NCI-H510A (cell line): ENCODE data around the gene OTUB2.

Experiments
- DNase-seq: peaks from one replicate; lab custom pipeline; 2025; lab: John Stamatoyannopoulos, UW

OTUB2 gene

DNA sequence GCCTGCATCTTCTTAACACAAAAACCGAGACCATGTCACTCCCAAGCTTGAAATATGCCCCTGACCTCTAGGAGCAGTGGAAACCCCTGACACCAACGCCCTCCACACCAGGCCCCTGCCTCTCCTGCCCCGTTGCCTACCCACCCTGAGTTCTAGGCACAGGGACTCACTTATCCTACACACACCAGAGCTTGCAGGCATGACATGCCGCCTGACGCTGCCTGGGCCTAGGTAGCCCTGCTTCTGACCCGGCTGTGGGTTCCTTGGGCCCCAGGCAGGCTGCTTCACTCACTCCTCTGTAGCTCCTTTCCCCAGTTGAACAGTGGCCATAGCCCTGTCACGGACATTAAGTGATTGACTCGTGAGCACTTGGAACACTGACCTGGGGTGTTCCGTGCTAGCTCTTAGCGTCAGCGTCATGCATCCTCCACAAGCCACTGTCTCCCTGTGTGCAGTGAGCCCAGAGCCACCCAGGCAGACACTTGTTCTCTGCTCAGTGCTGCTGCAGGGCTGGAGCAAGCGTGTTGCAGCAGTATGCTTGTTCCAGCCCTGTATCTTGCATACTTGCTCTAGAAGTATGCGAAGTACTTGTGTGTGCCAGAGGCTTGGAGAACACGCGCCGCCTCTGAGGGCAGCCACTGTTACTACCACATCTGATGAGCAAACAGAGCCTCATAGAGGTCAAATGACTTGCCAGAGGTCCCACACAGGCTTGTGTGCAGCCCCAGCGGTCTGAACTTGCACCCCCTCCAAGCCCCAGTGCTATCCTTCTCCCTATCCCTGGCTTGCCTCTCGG, 15.6 kb downstream of the OTUB2 start:
- DNase-seq = no peak

DNA sequence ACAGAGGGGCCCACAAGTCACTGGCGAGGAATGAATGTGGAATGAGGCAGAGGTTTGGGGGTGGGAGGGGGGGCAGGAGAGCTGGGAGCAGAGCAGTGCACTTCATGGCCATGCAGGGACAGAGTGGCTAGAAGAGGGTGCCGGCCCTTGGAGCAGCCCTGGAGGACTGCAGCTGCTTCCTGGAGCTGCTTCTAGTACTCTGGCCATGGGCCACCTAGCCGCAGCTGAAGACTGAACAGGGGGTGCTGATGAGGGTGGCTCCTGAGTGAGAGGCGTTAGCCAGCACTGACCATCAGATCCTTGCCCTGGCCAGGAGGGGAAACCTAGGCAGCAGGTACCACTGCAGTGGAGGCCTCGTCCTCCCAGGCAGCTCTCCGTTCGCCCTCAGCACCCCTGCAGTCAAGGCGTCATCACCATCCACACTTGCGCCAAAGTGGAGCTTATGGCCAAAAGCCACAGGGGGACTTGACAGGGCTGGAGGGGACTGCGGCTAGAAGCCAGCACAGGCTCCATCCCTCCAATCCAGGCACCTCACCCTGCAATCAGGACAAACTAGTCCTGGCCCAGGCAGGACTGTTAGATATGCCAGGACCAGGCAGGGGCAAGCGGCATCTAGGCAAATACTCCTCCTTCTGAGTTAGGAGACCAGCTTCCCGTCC, 16.4 kb downstream of the OTUB2 start:
- DNase-seq = no peak

DNA sequence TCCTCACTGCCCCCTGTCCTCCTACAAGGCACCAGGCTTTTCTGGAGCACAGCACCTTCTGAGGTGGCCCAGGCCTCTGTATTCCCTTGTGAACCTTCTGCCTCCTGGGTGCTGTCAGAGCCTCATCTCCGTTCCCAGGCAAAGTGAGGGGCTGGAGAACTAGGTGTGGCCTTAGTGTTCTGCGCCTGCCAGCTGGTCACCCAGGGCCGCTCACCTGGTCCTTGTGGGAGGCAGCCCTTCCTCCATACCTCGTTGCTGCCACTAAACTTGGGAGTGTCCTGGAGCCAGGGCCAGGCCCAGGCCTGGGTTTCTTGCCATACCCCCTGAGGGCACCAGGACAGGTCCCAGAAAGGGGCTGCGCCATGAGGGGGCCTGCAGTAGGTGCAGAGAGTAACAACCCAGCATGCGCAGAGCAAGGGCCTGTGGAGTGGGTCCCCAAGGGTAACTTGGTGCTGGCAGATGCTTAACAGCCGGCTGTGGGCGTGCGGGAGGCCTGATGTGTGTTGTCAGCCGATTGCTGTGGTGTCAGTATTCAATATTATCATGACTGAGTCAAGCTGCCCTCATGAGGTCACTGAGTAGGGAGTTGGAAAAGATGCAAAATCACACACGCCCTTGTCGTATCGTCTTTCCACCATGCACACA, 17.1 kb downstream of the OTUB2 start:
- DNase-seq = no peak

GRCh38 chr14:94043756-94044475, 17.8 kb downstream of the OTUB2 start:
- DNase-seq = no peak

- DNase-seq = no peak
These were observed 18.4 kb downstream of the OTUB2 start for GRCh38 chr14:94044476-94045091.

- DNase-seq = no peak
These were observed 19.0 kb downstream of the OTUB2 start for GRCh38 chr14:94045101-94045500.

- DNase-seq = no peak
These were observed 19.6 kb downstream of the OTUB2 start for GRCh38 chr14:94045563-94046345.

- no peak for DNase-seq
These were observed 20.6 kb downstream of the OTUB2 start for GRCh38 chr14:94046696-94047250.

DNA sequence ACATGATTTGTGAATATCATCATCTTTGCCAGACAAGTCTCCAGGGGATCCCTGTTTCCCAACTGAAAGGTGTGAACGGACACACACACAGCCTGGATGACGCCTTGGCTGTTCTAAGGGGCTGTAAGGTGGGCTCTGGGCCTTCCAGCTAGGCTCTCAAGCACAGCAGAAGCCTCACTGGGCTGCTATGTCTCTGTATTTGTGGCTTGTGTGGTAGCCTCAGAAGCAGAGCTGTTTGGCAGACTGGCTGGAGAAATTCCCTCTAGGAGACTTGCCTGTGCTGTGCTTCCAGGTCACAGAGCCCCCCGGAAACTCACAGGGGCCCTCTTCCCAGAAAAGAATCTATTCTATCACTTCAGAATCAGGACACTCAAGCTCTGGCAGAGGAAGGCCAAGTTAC, 21.4 kb downstream of the OTUB2 start:
- DNase-seq = no peak

DNA sequence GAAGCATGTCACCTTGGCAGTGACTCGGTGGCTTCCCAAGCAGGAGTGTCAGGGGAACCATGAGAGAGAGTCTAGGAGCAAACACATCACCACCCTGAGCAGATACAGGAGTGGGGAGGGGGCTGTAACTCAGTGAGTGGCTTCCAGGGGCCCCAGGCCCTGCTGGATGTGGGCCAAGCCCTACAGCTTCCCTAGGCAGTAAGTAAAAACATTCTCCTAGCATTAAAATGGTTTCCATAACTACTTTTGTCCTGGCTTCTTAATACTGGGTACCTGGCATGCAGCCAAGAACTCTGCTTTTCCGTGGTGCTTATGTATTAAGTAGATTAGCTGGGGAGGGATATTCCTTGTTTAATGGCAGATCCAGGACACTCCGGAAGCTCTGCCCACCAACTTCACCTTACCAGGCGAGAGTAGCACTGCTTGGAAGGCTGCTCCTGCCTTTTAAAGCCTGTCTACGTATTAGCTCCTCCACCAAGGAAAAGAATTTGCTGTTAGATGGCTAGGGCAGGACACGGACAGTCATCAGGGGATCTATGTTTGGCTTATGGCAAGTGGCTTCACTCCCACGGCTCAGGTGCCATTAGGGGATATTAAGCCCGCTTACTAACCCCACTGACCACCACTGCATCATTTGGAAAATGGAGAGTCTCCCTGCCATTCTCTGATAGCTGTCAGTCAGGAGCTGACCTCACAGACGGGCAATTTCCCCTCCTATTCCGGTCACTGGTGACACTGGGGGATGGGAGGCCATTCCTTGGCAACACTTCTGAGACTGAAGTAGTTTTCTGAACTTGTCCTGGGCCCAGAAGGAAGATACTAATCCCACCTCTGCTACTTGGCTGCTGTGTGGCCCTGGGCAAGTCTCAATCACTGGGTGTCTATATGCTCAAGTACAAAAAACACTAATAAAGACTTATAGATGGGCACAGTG, 22.8 kb downstream of the OTUB2 start:
- DNase-seq = no peak

DNA sequence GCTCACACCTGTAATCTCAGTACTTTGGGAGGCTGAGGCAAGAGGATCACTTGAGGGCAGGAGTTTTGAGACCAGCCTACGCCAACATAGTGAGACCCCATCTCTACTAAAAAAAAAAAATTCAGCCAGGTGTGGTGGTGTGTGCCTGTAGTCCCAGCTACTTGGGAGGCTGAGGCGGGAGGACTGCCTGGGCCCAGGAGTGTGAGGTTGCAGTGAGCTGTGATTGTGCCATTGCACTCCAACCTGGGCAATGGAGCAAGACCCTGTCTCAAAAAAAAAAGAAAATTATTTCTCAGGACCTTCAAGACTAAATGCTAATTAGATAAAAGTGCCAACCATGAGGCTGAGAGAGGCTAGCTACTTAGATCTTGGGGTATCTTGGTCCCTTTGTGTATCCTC, 23.5 kb downstream of the OTUB2 start:
- no peak for DNase-seq

GRCh38 chr14:94050231-94050880, 24.2 kb downstream of the OTUB2 start:
- DNase-seq = no peak

- no peak for DNase-seq
These were observed 25.0 kb downstream of the OTUB2 start for GRCh38 chr14:94051115-94051514.

DNA sequence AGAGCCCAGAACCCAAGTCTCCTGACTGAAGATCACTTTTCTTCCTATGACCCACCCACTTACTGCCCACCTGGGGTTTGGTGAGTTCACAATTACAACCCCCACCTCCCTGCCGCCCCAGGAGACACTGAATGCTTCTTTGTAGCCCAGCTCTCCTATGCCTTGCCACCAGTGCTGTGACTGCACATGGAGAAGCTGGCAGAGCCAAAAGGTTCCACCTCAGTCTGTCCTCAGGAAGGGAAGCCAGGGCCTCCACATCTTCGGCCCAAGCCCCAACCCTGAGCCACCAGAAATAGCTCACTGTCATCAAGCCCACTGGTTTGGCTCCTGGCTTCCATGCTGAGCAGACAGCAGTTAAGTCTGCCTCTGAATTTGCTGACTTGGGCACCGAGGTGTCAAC, 25.6 kb downstream of the OTUB2 start:
- DNase-seq = no peak

- no peak for DNase-seq
These were observed 26.1 kb downstream of the OTUB2 start for GRCh38 chr14:94052199-94052598.

DNA sequence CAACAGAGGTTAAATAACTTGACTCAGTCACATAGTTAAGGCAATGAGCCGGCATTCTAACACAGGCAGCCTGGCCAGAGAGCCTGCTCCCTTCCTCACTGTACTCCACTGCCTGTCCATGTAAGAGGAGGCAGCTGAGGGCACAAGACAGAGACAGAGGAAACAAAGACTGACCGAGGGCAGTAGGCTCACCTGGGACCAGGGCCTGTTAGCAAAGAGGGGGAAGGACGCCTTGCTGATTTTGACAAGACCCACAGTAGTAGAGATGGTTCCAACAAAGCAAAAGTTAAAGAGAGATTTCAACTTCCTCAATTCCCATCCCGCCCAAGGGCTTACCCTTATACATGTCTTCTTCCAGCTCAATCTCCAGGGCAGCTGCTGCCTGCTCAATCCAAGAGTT, 26.5 kb downstream of the OTUB2 start:
- peak; percentile 14 for DNase-seq

- no peak for DNase-seq
These were observed 28.3 kb downstream of the OTUB2 start for GRCh38 chr14:94054401-94054800.

DNA sequence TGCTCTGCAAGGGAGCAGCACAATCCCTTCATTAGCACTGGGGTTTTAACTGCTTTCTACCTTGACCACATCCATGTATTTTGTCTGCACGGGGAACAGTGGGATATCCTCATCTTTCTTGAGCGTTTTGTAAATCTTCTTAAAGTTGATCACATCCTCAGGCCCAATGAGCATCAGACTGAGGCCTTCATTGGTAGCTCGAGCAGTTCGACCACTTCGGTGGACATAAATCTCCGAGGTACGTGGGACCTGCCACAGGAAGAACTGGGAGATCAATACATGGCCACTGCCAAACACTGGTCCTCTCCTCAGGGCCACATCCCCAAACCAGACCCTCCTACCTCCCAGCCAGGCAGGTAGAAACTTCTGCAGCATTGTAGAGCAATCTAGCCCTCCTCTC, 28.8 kb downstream of the OTUB2 start:
- DNase-seq = no peak

DNA sequence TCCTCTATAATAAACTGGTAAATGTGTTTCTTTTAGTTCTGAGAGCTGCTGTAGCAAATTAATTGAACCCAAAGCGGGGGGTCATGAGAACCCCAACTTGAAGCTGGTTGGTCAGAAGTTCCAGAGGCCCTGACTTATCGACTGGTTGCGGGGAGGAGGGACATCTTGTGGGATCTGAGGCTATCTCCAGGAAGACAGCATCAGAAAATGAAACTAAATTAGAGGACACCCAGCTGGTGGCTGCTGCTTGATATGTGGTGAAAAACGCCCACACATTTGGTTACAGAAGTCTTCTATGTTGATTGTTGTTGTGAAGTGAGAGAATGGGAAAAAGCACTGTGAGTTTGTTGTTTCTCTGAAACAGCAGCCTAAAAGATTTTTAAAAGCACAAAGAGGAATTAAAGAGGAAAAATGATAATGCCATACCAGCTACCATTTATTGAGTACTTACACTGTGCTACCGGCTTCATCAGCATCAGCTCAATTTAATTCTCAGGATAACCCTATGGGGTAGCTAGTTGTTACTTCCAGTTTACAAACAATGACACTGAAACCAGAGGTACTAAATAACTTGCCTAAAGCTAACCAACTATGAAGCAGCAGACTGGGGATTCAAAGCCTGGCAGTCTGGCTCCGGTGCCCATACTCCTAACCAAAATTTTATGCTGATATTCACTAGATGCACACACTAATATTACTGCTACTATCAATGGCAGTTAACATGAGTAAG, 30.6 kb downstream of the OTUB2 start:
- no peak for DNase-seq
